H9 (cell line): Measurements from ENCODE around the gene MEGF8. TPM values are rescaled to one million over a fixed set of nuclear protein-coding genes. Genes with fewer than 3 reads are reported as not detected.

Source experiments
- DNase-seq: peaks from one replicate; pipeline ENCODE4 v3.0.0-alpha.2; 2017
- H2AFZ ChIP-seq: one replicate; pipeline ENCODE4 v1.6.1; 2013; ENCODE audit warnings: mild to moderate bottlenecking, low read length, control low read depth, moderate library complexity
- H2AK5ac ChIP-seq: 2 replicates; pipeline ENCODE4 v1.6.1; 2013; ENCODE audit warnings: low read length, control low read depth, mixed read lengths; ENCODE audit not compliant: insufficient read length
- H2BK120ac ChIP-seq: one replicate; pipeline ENCODE4 v1.6.1; 2013; ENCODE audit warnings: low read depth, mild to moderate bottlenecking, low read length, control low read depth, inconsistent platforms; ENCODE audit not compliant: poor library complexity, severe bottlenecking
- H2BK12ac ChIP-seq: 2 replicates; pipeline ENCODE4 v1.6.1; 2013; ENCODE audit warnings: low read length, control low read depth, mixed read lengths, low read depth; ENCODE audit not compliant: insufficient read length
- H2BK15ac ChIP-seq: 2 replicates; pipeline ENCODE4 v1.6.1; 2013; ENCODE audit warnings: low read depth, low read length, control low read depth
- H2BK20ac ChIP-seq: one replicate; pipeline ENCODE4 v1.6.1; 2013; ENCODE audit warnings: low read depth, mild to moderate bottlenecking, low read length, control low read depth, inconsistent platforms; ENCODE audit not compliant: poor library complexity, severe bottlenecking
- H2BK5ac ChIP-seq: 2 replicates; pipeline ENCODE4 v1.6.1; 2013; ENCODE audit warnings: low read length, control low read depth, mixed read lengths; ENCODE audit not compliant: insufficient read length
- H3K14ac ChIP-seq: 2 replicates; pipeline ENCODE4 v1.6.1; 2013; ENCODE audit warnings: low read length, control low read depth; ENCODE audit not compliant: insufficient read depth
- H3K18ac ChIP-seq: 2 replicates; pipeline ENCODE4 v1.6.1; 2013; ENCODE audit warnings: low read depth, mild to moderate bottlenecking, mixed read lengths, low read length, control low read depth; ENCODE audit not compliant: insufficient read length
- H3K23ac ChIP-seq: 2 replicates; pipeline ENCODE4 v1.6.1; 2013; ENCODE audit warnings: low read length, control low read depth, mixed read lengths, low read depth; ENCODE audit not compliant: insufficient read length
- H3K23me2 ChIP-seq: 2 replicates; pipeline ENCODE4 v1.6.1; 2013; ENCODE audit warnings: low read depth, mild to moderate bottlenecking, mixed read lengths, low read length, control low read depth; ENCODE audit not compliant: insufficient read length, poor library complexity, severe bottlenecking
- H3K27ac ChIP-seq: 2 replicates; pipeline ENCODE4 v1.5.1; 2013; ENCODE audit warnings: low read length, control low read depth, mixed read lengths, low read depth; ENCODE audit not compliant: insufficient read length
- H3K27me3 ChIP-seq: 2 replicates; pipeline ENCODE4 v1.6.1; 2013; ENCODE audit warnings: low read length, control low read depth, inconsistent platforms; ENCODE audit not compliant: insufficient read depth
- H3K4ac ChIP-seq: 2 replicates; pipeline ENCODE4 v1.6.1; 2013; ENCODE audit warnings: low read depth, mild to moderate bottlenecking, control low read depth, inconsistent platforms, low read length, moderate library complexity
- H3K4me1 ChIP-seq: 2 replicates; pipeline ENCODE4 v1.6.1; 2013; ENCODE audit warnings: low read length, control low read depth, inconsistent platforms; ENCODE audit not compliant: insufficient read depth
- H3K4me2 ChIP-seq: 2 replicates; pipeline ENCODE4 v1.6.1; 2013; ENCODE audit warnings: low read length, control low read depth, mixed read lengths; ENCODE audit not compliant: insufficient read length, insufficient read depth
- H3K56ac ChIP-seq: 2 replicates; pipeline ENCODE4 v1.6.1; 2013; ENCODE audit warnings: low read depth, mild to moderate bottlenecking, mixed read lengths, low read length, control low read depth; ENCODE audit not compliant: insufficient read length
- H3K79me1 ChIP-seq: 2 replicates; pipeline ENCODE4 v1.6.1; 2013; ENCODE audit warnings: low read depth, mild to moderate bottlenecking, moderate library complexity, low read length, control low read depth, inconsistent platforms; ENCODE audit not compliant: insufficient read depth, poor library complexity, severe bottlenecking
- H3K79me2 ChIP-seq: 2 replicates; pipeline ENCODE4 v1.6.1; 2013; ENCODE audit warnings: low read length, control low read depth, inconsistent platforms; ENCODE audit not compliant: insufficient read depth
- H3K9ac ChIP-seq: 2 replicates; pipeline ENCODE4 v1.6.1; 2013; ENCODE audit warnings: low read length, control low read depth, mixed read lengths; ENCODE audit not compliant: insufficient read length; ENCODE audit errors: extremely low read depth
- H3K9me3 ChIP-seq: one replicate; pipeline ENCODE4 v1.6.1; 2013; ENCODE audit warnings: low read depth, low read length, inconsistent platforms; ENCODE audit not compliant: control insufficient read depth
- H3T11ph ChIP-seq: one replicate; pipeline ENCODE4 v1.6.1; 2013; ENCODE audit warnings: mild to moderate bottlenecking, low read length, control low read depth, inconsistent platforms
- H4K20me1 ChIP-seq: one replicate; pipeline ENCODE4 v1.6.1; 2013; ENCODE audit not compliant: control insufficient read depth, insufficient read length, insufficient read depth
- H4K5ac ChIP-seq: 2 replicates; pipeline ENCODE4 v1.6.1; 2013; ENCODE audit warnings: low read depth, mild to moderate bottlenecking, mixed read lengths, low read length, control low read depth; ENCODE audit not compliant: insufficient read length
- H4K8ac ChIP-seq: replicated peaks from 2 replicates; pipeline ENCODE4 v1.6.1; 2013; ENCODE audit warnings: low read length, control low read depth, mixed read lengths, low read depth; ENCODE audit not compliant: insufficient read length
- H4K91ac ChIP-seq: 2 replicates; pipeline ENCODE4 v1.6.1; 2013; ENCODE audit warnings: low read depth, mild to moderate bottlenecking, moderate library complexity, mixed read lengths, low read length, control low read depth; ENCODE audit not compliant: insufficient read length
- H3K27ac Mint-ChIP-seq, 3 experiments: 2 replicates in 2 of 3; 3 replicates in 1 of 3; pipeline ENCODE4 v1.8.0; 2020 to 2021; ENCODE audit warnings: mixed read lengths in 3 of 3, mild to moderate bottlenecking in 1 of 3, moderate library complexity in 1 of 3
- H3K27me3 Mint-ChIP-seq: 2 replicates; pipeline ENCODE4 v1.8.0; 2021; ENCODE audit warnings: low read depth, mild to moderate bottlenecking, moderate library complexity, mixed read lengths
- H3K36me3 Mint-ChIP-seq, 3 experiments: 2 replicates in 2 of 3; 3 replicates in 1 of 3; pipeline ENCODE4 v1.8.0; 2020 to 2021; ENCODE audit warnings: low read depth in 3 of 3, mixed read lengths in 3 of 3; ENCODE audit not compliant: insufficient read depth in 1 of 3
- H3K4me1 Mint-ChIP-seq, 2 experiments: 2 replicates each; pipeline ENCODE4 v1.8.0; 2020; ENCODE audit warnings: mixed read lengths in 2 of 2
- H3K4me3 Mint-ChIP-seq, 2 experiments: 2 replicates in 1 of 2; 3 replicates in 1 of 2; pipeline ENCODE4 v1.8.0; 2020 to 2021; ENCODE audit warnings: mild to moderate bottlenecking in 2 of 2, mixed read lengths in 2 of 2, moderate library complexity in 1 of 2
- H3K9me3 Mint-ChIP-seq, 2 experiments: 2 replicates in 1 of 2; 3 replicates in 1 of 2; pipeline ENCODE4 v1.8.0; 2020; ENCODE audit warnings: mild to moderate bottlenecking in 2 of 2, mixed read lengths in 2 of 2, moderate library complexity in 1 of 2
- CTCF ChIP-seq: fragments of 200-600 bp; sonication (generic); conservative IDR thresholded peaks from 3 replicates; pipeline ENCODE4 v1.8.0; 2021; ENCODE audit warnings: antibody characterized with exemption, mild to moderate bottlenecking
- WGBS: extraction: QIAGEN DNeasy Blood & Tissue Kit; methylation state at CpG from one replicate; pipeline ENCODE4 v1.1.7; 2013; ENCODE audit warnings: missing lambda C conversion rate, low lambda C conversion rate, mixed read lengths; ENCODE audit not compliant: insufficient read length; ENCODE audit errors: extremely low coverage; 5-methylcytosine and 5-hydroxymethylcytosine counted together
- total RNA-seq: library from RNA; stranded (reverse); gene quantifications from 2 replicates; pipeline ENCODE4 v1.2.1, GENCODE V29; 2021

The MEGF8 gene
- total RNA-seq, 1 experiment from 2014 or later = 28.4 TPM

- Histone ChIP-seq H3K79me1 (no peaks in the 10 kb centered on the region), H3K27me3 (no peaks in the 10 kb centered on the region), H3T11ph (no peak overlapping the region), H3K56ac (no peak overlapping the region), H3K4ac (no peak overlapping the region), H3K4me2 (peak overlapping the region; percentile 79), H2BK12ac (no peak overlapping the region), H2AK5ac (no peak overlapping the region), H3K23ac (no peak overlapping the region), H4K20me1 (peaks cover 3% of the 10 kb centered on the region), H2BK5ac (no peak overlapping the region), H2BK20ac (no peak overlapping the region), H3K4me1 (peaks cover 3% of the 10 kb centered on the region; the same call in 1 of the 2 replicates), H2BK15ac (no peak overlapping the region), H4K8ac (no peak overlapping the region), H2AFZ (no peak overlapping the region), H3K79me2 (no peaks in the 10 kb centered on the region), H4K91ac (no peak overlapping the region), H3K27ac (no peak overlapping the region), H2BK120ac (no peak overlapping the region), H3K18ac (peak overlapping the region; percentile 5), H3K23me2 (peaks cover 23% of the 10 kb centered on the region), H3K9me3 (no peaks in the 10 kb centered on the region), H4K5ac (no peak overlapping the region), H3K14ac (peak overlapping the region; percentile 9; the same call in 1 of the 2 replicates), H3K9ac (peak overlapping the region; percentile 5)
- TF ChIP-seq CTCF = peak; percentile 96
- DNase-seq = peak; percentile 84
- Mint-ChIP-seq H3K9me3 (no peaks in the 10 kb centered on the region; a peak in 1 of 5 replicates), H3K4me1 (peaks cover 22 to 31% of the 10 kb centered on the region in 2 experiments), H3K27me3 (peaks cover 46% of the 10 kb centered on the region), H3K4me3 (peak overlapping the region; percentile 86 to 94), H3K36me3 (peaks cover 12 to 27% (median 20%) of the 10 kb centered on the region in 3 experiments; a peak in 6 of 7 replicates), H3K27ac (peak overlapping the region; percentile 44 to 83 (median 64); a peak in 3 of 7 replicates)
- no CpG with 5 or more reads among the region's 80 CpGs for WGBS
Measured at GRCh38 chr19:42401365-42402303, 76.2 kb downstream of the MEGF8 start.
